Stromal cell of bone marrow (primary cell): ENCODE data around the gene UHRF1.

Experiments
- DNase-seq: peaks from one replicate; pipeline ENCODE4 v3.0.0-alpha.2; 2012; ENCODE audit warnings: low read depth

UHRF1 gene

GRCh38 chr19:4991538-4991937 lies 82.2 kb downstream of the UHRF1 start:
- no peak for DNase-seq

DNA sequence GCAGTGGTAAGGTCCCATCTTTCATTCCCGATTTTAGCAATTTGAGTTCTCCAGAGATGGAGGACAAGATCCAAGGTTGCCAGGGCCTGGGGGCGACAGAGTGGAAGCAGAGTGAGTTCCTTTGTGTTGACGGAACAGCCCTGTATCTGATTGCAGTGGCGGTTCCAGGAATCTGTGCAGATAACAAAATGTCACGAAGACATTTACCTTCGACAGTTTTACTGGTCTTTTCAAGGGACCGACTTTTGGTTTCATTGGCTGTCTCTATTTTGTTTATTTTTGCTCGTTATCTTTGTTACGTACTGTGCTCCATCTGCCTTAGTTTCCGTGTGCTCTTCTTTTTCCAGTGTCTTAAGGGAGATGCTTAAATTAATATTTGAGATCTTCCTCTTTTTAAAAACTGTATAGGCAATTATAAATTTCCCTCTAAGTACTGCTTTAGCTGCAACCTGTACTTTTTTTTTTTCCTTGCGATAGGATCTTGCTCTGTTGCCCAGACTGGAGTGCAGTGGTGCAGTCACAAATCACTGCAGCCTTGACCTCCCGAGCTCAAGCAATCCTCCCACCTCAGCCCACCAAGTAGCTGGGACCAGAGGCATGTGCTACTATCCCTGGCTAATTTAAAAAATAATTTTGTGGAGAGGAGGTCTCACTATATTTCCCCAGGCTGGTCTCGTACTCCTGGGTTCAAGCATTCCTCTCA lies 82.8 kb downstream of the UHRF1 start:
- no peak for DNase-seq

GRCh38 chr19:4993683-4994082 lies 84.4 kb downstream of the UHRF1 start:
- no peak for DNase-seq

GRCh38 chr19:4996701-4997100 lies 87.4 kb downstream of the UHRF1 start:
- DNase-seq = no peak

- no peak for DNase-seq
These were observed 88.0 kb downstream of the UHRF1 start for GRCh38 chr19:4997297-4997696.

- no peak for DNase-seq
These were observed 90.9 kb downstream of the UHRF1 start for GRCh38 chr19:5000120-5000611.

DNA sequence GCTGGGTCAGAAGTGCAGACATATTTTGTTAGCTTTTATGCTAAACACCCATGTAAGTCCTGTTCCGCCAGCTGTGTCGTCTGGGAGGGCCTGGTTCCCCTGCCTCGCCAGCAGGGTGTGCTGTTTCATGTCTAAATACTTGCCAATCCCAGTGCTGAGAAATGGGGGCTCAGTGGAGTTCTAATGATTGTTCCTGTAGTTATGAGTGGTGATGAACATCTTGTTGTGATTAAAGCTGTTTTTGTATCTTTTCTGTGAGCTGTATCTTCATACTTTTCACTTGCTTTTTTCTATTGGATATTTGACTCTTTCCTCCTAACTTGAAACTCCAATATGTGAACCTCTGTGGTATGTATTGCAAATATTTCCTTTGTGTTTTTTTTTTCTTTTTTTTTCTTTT lies 92.3 kb downstream of the UHRF1 start:
- DNase-seq = peak; percentile 38

DNA sequence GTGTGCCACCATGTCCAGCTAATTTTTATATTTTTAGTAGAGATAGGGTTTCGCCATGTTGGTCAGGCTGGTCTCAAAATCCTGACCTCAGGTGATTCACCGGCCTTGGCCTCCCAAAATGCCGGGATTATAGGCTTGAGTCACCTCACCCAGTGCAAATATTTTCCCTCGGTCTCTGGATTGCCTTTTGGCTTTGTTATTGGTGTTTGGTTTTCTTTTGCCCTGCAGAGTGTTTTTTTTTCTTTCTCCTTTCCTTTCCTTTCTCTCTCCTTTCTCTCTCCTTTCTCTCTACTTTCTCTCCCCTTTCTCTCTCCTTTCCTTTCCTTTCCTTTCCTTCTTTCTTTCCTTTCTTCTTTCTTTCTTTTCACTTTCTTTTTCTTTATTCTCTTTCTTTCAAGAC lies 92.8 kb downstream of the UHRF1 start:
- DNase-seq = peak; percentile 71

DNA sequence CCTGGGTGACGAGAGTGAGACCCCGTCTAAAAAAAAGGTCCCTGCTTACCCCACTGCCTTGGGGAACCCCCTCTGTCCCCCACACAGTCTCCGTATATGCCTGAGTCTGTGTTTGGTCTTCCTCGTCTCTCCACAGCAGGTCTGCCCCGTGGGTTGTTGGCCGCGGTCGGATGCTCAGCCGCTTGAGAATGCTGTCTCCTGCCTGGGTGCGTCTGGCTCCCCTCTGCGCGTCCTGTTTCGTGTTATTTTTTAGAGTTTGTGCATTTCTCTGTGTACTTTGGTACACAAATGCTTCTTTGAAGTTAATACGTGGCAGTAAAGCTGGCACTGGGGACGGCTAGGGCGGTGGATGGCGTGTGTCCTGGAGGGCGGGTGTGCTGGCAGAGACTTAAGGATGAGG lies 94.5 kb downstream of the UHRF1 start:
- DNase-seq = no peak

- DNase-seq = no peak
These were observed 95.8 kb downstream of the UHRF1 start for GRCh38 chr19:5005096-5005495.

DNA sequence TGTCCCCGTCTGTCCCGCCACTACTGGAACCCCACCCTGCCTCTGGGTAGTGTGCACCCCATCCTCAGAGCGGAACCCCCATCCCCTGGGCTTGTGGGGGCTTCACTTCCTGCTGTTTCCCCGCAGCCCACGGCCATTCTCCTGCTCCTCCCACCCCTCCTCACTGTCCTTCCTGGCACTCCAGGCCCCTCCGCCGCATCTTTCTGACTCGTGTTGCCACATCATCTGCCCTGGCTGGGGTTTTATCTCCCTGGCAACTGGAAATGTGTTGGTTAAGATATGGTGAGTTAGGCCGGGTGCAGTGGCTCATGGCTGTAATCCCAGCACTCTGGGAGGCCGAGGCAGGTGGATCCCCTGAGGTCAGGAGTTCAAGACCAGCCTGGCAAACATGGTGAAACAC lies 96.9 kb downstream of the UHRF1 start:
- no peak for DNase-seq

DNA sequence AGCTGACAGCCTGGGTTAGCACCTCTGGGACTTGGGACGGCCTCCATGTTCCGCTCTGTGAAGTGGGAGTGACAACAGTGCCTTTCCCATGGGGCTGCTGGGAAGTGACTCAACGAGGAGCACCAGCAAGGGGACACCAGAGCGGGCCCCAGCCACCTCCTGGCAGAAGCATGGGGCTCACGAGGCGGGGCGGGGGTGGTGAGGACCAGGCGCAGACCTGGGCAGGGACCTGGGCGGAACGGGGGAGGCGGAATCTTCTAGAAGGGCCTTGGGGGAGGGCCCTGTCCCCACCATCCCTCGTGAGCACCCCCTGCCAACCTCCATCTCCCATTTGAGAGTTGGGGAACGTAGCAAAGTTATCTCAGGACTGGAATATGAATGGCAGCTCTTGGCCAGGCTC lies 97.5 kb downstream of the UHRF1 start:
- DNase-seq = no peak
